Glomerular endothelial cell (primary cell): ENCODE measurements around the gene COL4A2. TPM values are rescaled to one million over a fixed set of nuclear protein-coding genes. Genes with fewer than 3 reads are reported as not detected.

ENCODE experiments used
- DNase-seq: peaks from one replicate; pipeline ENCODE4 v3.0.0-alpha.2; 2011; ENCODE audit warnings: low read depth, low spot score; ENCODE audit errors: extremely low read depth
- total RNA-seq: library from RNA; depleted of rRNA; stranded (reverse); fragments of >200 nt; gene quantifications from 2 replicates; pipeline ENCODE4 v1.2.3, GENCODE V29; 2015

COL4A2 gene
- total RNA-seq, 1 donor from 2014 or later: 3,750 TPM

DNA sequence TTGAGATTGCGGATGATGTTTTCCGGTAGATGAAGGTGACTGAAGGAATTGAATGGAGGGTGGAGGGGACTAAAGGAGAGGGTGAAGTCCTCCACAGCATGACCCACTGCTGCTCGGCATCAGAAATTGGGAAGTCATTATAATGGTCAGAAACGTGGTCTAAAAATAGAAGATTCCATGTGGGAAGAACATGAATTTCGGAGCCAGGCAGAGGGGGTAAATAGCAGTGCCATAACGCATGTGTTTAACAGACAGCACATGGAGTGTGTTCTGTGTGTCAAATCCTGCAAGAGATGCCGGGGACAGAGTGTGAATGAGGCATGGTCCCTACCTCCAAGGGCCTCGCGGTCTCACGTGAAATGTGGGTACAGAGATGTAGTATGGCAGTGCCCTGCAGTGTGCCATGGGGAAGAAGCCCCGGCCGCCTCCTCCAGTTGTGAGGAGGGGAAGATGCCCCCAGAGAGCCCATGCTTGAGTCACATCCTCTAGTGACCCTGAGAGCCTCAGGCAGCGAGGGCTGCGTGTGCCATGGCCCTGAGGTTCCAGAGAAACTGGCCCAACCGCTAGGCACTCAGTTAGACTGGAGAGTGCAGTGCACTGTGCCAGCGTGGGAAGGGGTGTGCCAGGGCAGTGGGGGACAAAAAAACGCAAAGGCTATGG is 106.1 kb downstream of the COL4A2 start:
- no peak for DNase-seq

DNA sequence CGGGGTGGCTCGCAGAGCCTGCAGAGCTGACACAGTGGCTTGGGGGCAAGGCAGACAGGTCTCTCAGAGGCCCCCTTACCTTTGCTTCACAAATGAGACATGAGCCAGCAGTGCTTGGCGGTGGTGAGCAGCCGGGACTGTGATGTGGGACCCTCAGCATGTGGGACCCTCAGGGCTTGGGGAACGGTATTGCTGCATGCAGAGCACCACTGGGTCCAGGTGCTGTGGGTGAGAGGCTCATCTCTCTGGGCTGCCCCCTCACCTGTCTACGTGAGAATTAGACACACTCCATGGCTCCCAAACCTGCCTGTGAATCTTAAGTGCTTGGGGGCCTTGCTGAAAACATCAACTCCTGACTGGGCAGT is 106.6 kb downstream of the COL4A2 start:
- no peak for DNase-seq

- DNase-seq: no peak
These were observed 107.2 kb downstream of the COL4A2 start for GRCh38 chr13:110414283-110414682.

DNA sequence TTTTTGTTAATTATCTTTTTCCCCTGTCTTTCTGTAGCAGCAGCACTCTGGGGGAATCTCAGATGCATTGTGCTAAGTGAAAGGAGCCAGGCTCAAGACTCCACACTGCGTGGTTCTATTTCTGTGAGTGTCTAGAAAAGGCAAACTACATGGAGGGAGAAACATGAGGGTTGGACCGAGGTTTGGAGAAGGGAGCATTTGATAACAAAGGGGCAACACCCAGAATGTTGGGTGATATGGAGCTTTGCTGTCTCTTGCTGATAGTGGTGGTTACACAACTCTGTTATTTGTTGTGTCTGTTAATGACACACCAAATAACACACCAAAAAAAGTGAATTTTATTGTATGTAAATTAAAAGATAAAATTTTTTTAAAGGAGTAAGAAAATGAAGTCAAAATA is 107.8 kb downstream of the COL4A2 start:
- no peak for DNase-seq

GRCh38 chr13:110415669-110416068 is 108.6 kb downstream of the COL4A2 start:
- DNase-seq: no peak

- no peak for DNase-seq
These were observed 109.3 kb downstream of the COL4A2 start for GRCh38 chr13:110416131-110417025.

DNA sequence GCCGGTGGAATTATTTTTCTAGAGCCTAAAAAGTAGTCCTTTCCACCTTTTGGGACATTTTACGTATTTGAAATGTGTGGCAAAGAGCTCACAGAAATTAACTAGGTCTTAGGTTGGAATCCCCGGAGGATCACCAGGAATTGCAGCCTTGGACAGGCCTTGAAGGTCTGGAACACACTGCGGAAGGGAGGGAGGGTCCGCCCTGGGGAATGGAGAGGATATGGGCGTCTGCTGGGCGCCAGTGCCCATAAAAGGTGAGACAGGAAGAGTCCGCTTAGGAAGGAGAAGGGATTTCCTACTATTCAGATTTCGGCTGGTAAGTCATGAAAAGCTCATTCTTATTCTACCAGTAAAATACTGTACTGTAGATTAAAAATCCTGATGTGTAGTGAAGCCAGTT is 111.9 kb downstream of the COL4A2 start:
- DNase-seq: no peak

DNA sequence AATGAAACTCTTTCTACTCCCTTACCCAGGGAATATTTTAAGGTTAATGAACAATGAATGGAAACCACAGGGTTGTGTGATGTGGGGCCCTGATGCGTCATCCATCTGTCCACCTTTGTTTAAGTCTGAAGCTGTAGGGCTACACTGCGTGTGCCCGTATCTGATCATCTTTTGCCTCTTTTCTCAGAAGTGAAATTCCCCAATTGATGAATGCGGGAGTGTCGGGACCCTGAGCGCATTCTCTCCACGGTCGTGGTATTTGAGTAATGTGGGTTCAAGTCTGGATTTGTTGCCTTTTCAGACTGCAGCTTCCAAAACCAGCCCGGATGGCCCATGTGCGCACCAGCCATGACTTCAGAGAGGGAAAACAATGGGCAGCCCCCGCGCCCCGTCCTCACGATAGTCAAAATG is 112.3 kb downstream of the COL4A2 start:
- no peak for DNase-seq

- no peak for DNase-seq
These were observed 112.9 kb downstream of the COL4A2 start for GRCh38 chr13:110419946-110420345.

GRCh38 chr13:110420626-110421025 is 113.5 kb downstream of the COL4A2 start:
- DNase-seq: no peak

GRCh38 chr13:110421061-110421460 is 114.0 kb downstream of the COL4A2 start:
- DNase-seq: no peak

DNA sequence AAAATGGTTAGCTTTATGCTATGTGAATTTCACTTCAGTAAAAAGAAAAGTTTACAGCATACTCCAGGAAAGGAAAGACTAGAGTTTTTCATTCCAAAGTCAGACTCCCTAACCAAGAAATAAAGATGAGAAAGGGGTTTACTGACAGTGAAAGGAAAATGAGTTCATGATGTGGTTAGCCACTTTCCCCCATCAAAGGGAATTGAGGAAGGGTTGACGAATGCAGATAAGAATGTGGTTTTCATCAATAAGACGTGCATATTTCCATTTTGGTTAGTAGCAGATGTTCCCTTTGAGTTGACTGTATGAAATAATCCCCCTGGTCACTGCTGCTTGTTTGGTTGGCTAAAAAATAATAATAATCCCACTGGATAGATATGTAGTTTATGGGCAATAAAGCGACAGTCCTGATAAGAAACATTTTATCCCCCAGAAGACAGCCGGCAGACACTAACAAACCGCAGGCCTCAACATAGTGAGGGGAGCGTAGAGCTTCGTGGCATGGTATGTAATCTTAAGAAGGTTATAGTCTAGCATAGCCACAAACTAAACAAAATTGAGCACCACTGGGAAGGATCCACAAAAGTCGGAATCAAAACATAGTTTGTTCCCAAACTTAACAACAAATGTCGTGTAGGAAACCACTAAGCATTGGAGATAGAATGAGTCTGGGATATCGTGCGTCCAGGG is 114.8 kb downstream of the COL4A2 start:
- DNase-seq: no peak

DNA sequence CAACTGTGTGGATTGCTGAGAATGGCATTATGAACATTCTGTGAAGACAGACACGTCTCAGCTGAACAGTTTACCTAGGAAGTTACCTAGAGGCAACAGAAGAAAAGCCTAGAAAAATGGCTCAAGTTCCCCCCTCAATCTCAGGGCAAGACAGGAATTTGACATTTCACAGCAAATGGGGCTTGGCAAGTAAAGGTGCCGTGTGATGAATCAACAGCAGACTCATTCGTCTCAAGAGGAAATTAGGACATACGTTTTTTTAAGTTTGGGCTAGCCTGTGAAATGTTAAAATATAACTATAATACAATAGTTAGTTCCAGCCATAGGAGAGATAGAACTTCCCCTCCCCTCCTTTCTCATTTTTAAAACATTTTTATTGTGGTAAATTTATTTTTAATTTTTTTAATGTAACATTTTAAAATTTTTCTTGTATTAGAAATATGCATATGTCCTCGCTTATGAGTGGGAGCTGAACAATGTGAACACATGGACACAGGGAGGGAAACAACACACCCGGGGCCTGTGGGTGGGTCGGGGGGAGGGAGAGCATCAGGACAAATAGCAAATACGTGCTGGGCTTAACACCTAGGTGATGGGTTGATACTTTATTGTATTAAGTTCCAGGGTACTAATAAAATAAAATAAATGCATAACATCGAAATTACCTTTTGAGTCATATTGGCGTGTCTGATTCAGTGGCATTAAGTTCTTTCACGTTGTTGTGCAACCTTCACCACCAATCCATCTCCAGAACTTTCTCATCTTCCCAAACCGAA is 116.0 kb downstream of the COL4A2 start:
- no peak for DNase-seq

DNA sequence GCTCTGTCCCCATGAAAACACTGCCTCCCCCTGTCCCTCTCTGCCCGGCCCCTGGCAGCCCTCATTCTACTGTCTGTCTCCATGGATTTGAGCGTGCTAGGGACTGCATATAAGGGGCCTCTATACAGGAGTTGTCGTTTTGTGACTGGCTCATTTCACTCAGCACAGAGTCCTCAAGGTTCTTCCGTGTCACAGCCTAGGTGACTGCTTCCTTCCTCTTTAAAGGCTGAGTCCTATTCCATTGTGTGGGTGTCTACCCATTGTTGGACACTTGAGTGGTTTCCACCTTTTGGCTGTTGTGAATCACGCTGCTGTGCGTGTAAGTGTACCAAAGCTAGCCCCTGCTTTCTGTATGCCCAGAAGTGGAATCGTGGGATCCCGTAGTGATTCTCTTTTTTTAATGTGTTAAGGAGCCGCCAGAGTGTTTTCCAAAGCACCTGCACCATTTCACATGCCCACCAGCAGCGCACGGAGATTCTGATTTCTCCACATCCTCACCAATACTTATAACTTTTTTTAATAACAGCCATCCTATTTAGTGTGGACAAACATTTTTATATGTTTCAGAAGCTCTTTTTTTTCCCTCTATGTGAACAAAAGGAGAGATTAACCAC is 116.7 kb downstream of the COL4A2 start:
- no peak for DNase-seq

GRCh38 chr13:110424569-110425443 is 117.7 kb downstream of the COL4A2 start:
- no peak for DNase-seq

DNA sequence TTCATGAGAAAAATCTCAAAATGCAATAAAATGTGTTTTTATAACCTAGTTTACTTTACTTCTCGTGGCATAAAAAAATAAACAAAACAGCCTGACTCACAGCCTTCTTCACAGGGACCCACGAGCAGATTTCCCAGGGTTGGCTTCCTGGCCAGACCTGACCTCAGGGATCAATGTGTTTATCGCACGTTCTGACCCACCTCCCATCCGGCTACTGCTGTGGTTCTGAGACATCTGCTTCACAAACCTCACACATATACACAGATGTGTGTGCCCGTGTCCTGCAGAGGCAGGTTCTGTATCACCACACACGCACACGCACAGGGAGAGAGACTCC is 118.3 kb downstream of the COL4A2 start:
- DNase-seq: no peak

GRCh38 chr13:110426735-110427134 is 119.7 kb downstream of the COL4A2 start:
- DNase-seq: no peak

GRCh38 chr13:110428313-110428712 is 121.2 kb downstream of the COL4A2 start:
- no peak for DNase-seq
